ENCODE data around the gene INTS4.
"Not testable (repeated sequence)": the region's sequence is repeated elsewhere in the genome, so short reads cannot be mapped to it uniquely, and the experiment has no call there.

INTS4 gene, protein sequence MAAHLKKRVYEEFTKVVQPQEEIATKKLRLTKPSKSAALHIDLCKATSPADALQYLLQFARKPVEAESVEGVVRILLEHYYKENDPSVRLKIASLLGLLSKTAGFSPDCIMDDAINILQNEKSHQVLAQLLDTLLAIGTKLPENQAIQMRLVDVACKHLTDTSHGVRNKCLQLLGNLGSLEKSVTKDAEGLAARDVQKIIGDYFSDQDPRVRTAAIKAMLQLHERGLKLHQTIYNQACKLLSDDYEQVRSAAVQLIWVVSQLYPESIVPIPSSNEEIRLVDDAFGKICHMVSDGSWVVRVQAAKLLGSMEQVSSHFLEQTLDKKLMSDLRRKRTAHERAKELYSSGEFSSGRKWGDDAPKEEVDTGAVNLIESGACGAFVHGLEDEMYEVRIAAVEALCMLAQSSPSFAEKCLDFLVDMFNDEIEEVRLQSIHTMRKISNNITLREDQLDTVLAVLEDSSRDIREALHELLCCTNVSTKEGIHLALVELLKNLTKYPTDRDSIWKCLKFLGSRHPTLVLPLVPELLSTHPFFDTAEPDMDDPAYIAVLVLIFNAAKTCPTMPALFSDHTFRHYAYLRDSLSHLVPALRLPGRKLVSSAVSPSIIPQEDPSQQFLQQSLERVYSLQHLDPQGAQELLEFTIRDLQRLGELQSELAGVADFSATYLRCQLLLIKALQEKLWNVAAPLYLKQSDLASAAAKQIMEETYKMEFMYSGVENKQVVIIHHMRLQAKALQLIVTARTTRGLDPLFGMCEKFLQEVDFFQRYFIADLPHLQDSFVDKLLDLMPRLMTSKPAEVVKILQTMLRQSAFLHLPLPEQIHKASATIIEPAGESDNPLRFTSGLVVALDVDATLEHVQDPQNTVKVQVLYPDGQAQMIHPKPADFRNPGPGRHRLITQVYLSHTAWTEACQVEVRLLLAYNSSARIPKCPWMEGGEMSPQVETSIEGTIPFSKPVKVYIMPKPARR

DNA sequence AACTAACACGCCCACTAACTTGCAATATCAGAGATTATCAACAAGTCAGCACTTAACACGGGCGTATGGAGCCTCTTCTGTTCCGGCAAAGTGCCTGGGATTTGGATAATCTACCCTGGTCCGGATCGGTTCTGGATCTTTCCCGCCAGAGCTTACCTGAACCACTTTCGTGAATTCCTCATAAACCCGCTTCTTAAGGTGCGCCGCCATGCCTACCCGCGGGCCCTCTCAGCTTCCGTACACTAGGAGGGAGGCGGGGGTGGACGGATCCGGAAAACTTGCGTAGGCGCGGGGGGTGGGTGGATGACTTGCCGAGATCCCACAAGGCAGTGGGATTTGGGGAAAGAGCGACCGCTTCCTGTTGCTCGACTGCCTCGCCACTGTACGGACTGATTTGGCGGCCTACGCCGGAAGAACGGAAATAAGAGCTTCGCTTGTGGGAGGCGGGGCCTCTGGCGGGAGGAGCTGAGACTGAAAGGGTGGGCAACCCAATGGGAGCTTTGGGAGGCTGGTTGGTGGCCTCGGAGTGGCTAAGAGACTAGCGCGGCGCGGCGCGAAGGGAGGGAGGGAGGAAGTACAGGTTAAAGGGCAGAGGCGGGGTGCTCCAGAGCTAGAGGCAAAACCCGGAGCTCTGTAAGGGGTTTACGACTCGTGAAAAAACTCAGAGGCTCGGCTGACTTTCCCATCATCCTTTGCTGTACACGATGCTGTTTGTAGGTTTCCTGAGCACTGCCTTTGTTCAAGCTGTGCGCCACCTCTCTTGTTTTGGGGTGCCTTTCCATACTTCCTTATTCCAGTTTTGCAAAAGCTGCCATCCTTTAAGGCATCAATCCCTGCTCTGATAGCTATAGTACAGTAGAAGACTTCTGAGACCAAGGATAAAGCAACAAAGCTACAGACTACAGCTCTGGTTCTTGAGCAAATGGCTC lies at the start of gene INTS4:
Gene INTS4 (minus strand): TSS at position 235 of the 929 bp plus-strand sequence. CDS start 25 bp downstream, at position 210.
- FAIRE-seq, result peak; percentile 97

- no peak for FAIRE-seq
These were observed 47.5 kb upstream of the INTS4 start for GRCh38 chr11:78041843-78042440.

- not testable (repeated sequence) for FAIRE-seq
These were observed 46.9 kb upstream of the INTS4 start for GRCh38 chr11:78041380-78041719.

DNA sequence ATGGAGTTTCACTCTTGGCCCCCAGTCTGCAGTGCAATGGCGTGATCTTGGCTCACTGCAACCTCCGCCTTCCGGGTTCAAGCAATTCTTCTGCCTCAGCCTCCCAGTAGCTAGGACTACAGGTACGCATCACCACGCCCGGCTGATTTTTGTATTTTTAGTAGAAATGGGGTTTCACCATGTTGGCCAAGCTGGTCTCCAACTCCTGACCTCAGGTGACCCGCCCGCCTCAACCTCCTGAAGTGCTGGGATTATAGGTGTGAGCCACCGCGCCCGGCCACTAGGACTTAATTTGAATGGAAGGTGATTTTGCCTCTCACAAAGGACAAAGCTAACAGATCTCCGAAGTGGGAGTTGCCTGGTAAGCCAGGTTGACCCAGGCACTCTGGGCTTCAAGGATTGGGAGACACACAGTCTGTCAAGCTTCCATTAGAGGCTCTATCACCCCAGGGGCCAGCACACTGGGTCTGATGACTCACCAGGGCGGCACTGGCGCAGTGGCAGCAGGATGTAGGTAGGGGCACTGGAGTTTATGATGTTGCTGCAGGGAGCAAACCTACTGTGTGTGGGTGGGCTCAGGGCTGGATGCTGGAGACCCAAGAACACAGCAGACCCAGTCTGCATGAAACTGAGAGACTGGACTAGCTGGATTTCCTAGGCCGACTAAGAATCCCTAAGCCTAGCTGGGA lies 46.4 kb upstream of the INTS4 start:
- FAIRE-seq, result no peak

- no peak for FAIRE-seq
These were observed 45.6 kb upstream of the INTS4 start for GRCh38 chr11:78039919-78040671.

- FAIRE-seq, result no peak
These were observed 45.0 kb upstream of the INTS4 start for GRCh38 chr11:78039391-78039918.

DNA sequence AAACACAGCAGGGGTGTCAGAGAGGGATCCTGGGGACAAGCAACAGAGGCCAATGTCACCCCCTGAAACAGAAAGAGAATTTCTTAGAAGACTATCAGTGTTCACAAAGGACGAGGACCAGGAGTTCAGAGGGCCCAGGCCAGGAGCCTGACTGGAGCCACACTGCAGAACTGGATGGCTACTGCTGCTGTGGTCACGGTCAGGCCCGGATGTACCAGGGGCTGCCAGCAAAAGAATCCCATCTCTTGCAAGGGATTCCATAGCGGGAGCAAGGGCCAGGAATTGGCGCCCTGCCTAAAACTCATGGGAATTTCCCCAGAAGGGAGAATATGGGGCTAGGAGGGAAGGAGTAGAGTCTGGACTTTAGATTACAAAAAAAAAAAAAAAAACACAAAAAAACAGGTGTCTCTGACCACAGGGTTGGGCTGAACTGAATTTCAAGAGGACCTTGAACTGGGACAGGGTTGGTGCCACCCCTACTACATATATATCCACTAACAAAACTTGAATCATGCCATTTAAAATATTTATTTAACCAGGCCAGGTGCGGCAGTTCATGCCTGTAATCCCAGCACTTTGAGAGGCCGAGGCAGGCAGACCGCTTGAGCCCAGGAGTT lies 44.3 kb upstream of the INTS4 start:
- no peak for FAIRE-seq

- FAIRE-seq, result no peak
These were observed 43.6 kb upstream of the INTS4 start for GRCh38 chr11:78037825-78038620.

DNA sequence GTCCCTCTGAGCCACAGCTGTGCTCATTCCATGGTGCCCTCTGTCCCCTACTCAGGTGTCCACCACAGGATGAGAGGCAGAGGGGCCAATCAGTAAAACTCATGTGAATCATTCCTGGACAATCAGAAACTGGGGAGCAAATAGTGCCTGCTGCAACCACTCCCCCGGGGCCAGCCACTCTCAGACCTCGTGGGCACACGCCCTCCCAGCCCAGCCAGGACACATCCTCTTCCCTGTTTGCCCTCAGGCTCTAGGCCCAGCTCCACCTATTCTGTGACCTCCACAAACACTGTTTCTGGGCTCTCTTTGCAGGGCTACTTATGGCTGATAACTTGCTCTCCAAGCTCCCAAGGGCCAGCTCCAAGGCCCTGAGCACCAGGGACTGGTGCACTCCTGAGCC lies 42.6 kb upstream of the INTS4 start:
- FAIRE-seq, result no peak

- FAIRE-seq, result no peak
These were observed 41.8 kb upstream of the INTS4 start for GRCh38 chr11:78036313-78036712.

- FAIRE-seq, result no peak
These were observed 40.2 kb upstream of the INTS4 start for GRCh38 chr11:78034623-78035022.

DNA sequence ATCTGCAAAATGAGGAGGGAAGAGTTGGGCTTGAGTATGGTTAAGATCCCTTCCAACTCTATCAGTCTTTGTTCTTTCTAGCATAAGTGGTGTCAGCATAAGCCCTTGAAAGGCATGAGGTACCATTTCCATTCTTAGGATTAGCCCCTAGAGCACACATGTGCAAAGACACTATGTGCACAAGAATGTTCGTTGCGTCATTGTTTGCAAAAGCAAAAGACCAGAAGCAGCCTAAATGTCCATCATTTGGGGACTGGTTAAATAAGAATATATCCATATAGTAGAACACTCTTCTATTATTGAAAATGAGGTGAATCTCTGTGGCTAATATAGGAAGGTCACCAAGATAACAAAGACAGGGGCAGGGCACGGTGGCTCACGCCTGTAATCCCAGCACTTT lies 38.6 kb upstream of the INTS4 start:
- no peak for FAIRE-seq

- no peak for FAIRE-seq
These were observed 37.6 kb upstream of the INTS4 start for GRCh38 chr11:78032090-78032489.

DNA sequence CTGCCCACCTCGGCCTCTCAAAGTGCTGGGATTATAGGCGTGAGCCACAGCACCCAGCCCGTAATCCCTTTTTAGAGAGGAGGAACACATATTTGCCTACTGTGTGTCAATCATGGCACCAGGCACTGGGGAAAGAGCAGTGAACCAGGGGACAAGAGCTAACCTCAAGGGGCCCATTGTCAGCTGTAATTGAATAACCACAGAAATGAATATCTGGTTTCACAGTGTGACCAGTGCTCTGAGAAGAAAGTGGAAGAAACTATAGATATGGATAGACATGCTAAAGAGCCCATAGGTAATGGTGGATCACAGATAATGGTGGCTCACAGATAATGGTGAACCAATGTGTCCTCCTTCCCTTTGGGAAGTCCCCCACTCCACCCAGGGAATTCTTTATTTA lies 37.2 kb upstream of the INTS4 start:
- no peak for FAIRE-seq

- no peak for FAIRE-seq
These were observed 36.2 kb upstream of the INTS4 start for GRCh38 chr11:78030429-78031325.

DNA sequence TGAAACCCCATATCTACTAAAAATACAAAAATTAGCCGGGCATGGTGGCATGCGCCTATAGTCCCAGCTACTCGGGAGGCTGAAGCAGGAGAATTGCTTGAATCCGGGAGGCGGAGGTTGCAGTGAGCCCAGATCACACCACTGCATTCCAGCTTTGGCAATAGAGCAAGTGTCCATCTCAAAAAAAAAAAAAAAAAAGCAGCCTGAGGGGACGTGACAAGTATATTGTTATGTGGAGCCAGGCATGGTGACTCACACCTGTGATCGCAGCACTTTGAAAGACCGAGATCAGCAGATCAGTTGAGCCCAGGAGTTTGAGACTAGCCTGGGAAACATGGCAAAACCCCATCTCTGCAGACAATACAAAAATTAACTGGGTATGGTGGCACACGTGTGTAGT lies 34.0 kb upstream of the INTS4 start:
- FAIRE-seq, result not testable (repeated sequence)

- no peak for FAIRE-seq
These were observed 33.3 kb upstream of the INTS4 start for GRCh38 chr11:78027759-78028158.

DNA sequence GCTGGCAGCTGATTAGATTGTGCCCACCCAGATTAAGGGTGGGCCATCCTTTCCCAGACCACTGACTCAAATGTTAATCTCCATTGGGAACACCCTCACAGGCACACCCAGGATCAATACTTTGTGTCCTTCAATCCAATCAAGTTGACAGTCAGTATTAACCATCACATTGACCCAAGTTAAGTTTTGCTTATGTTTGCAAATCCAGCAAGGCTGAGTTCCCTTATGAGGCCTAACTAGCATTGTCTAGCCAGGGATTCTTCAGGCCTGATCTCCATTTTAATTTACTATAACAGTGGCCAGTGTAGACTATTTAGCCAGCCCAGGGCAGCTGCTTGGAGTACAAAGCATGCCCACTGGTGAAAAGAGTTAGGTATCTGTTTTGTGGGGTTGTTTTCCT lies 30.9 kb upstream of the INTS4 start:
- FAIRE-seq, result no peak
